ENCODE data around the gene KCTD8. TPM values are rescaled to one million over a fixed set of nuclear protein-coding genes. Genes with fewer than 3 reads are reported as not detected.

Gene KCTD8
- total RNA-seq, 1 experiment from 2014 or later = not detected

- POLR2A ChIA-PET = no interaction called here
- BruUV-seq (replicated peaks) = no TSS peak
- Histone ChIP-seq H3K9me3 (ENCODE audit: control insufficient read depth in 1 of 2, insufficient read depth in 1 of 2, low read depth in 1 of 2, low read length in 2 of 2) (peaks cover 7 to 13% of the 10 kb centered on the region in 2 experiments; a peak in 2 of 4 replicates), H4K20me1 (ENCODE audit: insufficient read depth) (no peaks in the 10 kb centered on the region), H3K79me2 (ENCODE audit: insufficient read depth, low read length) (no peaks in the 10 kb centered on the region), H3K9me2 (ENCODE audit: insufficient read depth) (no peaks in the 10 kb centered on the region), H3K27ac (ENCODE audit: low read depth, low read length) (no peak overlapping the region), H3K4me3 (replicated peaks in 1 of 2; ENCODE audit: low read depth in 1 of 2, low read length in 2 of 2) (no peak overlapping the region), H2AFZ (ENCODE audit: low read depth, low read length, poor library complexity, severe bottlenecking) (no peak overlapping the region), H3K4me1 (ENCODE audit: control insufficient read depth in 1 of 2, insufficient read depth in 2 of 2, low read length in 2 of 2) (no peaks in the 10 kb centered on the region), H3K4me2 (ENCODE audit: low read length) (no peak overlapping the region), H3K27me3 (ENCODE audit: insufficient read depth, low read length) (no peaks in the 10 kb centered on the region), H3K9ac (ENCODE audit: low read length) (no peak overlapping the region), H3K36me3 (ENCODE audit: control insufficient read depth in 1 of 2, insufficient read depth in 2 of 2, low read length in 2 of 2) (no peaks in the 10 kb centered on the region)
- DNase-seq (ENCODE audit: low read depth, low spot score) = no peak
- intact Hi-C loops (cut with micrococcal nuclease) = no loop called here
- RAD21 ChIA-PET (ENCODE audit: low non-redundant PET in 1 of 2, low total read pairs in 2 of 2, uncharacterized antibody in 2 of 2, unreplicated experiment in 2 of 2) = no interaction called here
- TF ChIP-seq FOSL1 (IDR thresholded peaks at IDR 0.05; ENCODE audit: low read depth) (no peak), POLR2A (IDR thresholded peaks at IDR 0.05; ENCODE audit: borderline replicate concordance, extremely low read depth, insufficient read depth, insufficient read length) (no peak), ZFX (IDR thresholded peaks at IDR 0.05) (no peak), MAX (IDR thresholded peaks at IDR 0.05) (no peak), JUND (IDR thresholded peaks at IDR 0.05) (no peak), TCF7L2 (IDR thresholded peaks at IDR 0.05; ENCODE audit: borderline replicate concordance, extremely low read depth, insufficient read depth, insufficient read length) (no peak), RAD21 (IDR thresholded peaks at IDR 0.05; ENCODE audit: low read depth) (no peak), EZH2 (IDR thresholded peaks at IDR 0.05) (no peak), EGR1 (IDR thresholded peaks at IDR 0.05; ENCODE audit: low read depth) (no peak), SRF (IDR thresholded peaks at IDR 0.05; ENCODE audit: low read depth) (no peak), CBX3 (IDR thresholded peaks at IDR 0.05; ENCODE audit: low read depth) (no peak), CTCF (IDR thresholded peaks at IDR 0.05 in 2 of 3, conservative IDR thresholded peaks at IDR 0.05 in 1 of 3; ENCODE audit: borderline replicate concordance in 1 of 3, insufficient read depth in 1 of 3, low read depth in 2 of 3, low read length in 2 of 3) (no peak), CEBPB (IDR thresholded peaks at IDR 0.05; ENCODE audit: low read depth) (no peak), SP1 (IDR thresholded peaks at IDR 0.05; ENCODE audit: low read depth) (no peak), ZBTB33 (IDR thresholded peaks at IDR 0.05; ENCODE audit: extremely low read depth, insufficient replicate concordance, low read length) (no peak), EZH2phosphoT487 (IDR thresholded peaks at IDR 0.05; ENCODE audit: borderline replicate concordance) (no peak), YY1 (IDR thresholded peaks at IDR 0.05; ENCODE audit: extremely low read depth, insufficient replicate concordance, low read depth, low read length) (no peak), POLR2AphosphoS5 (IDR thresholded peaks at IDR 0.05; ENCODE audit: low read depth, low read length) (no peak), REST (IDR thresholded peaks at IDR 0.05; ENCODE audit: low read depth) (no peak)
- CTCF ChIA-PET = no interaction called here
- ATAC-seq = no peak
Measured at GRCh38 chr4:44186850-44187246, 261.8 kb downstream of the KCTD8 start.

Measured in HCT116 (cell line).